ENCODE data around the gene KMT2C. TPM values are rescaled to one million over a fixed set of nuclear protein-coding genes. Genes with fewer than 3 reads are reported as not detected.
"Not testable (repeated sequence)": the region's sequence is repeated elsewhere in the genome, so short reads cannot be mapped to it uniquely, and the experiment has no call there.

KMT2C gene
- total RNA-seq, 1 donor from 2014 or later = 136 TPM

DNA sequence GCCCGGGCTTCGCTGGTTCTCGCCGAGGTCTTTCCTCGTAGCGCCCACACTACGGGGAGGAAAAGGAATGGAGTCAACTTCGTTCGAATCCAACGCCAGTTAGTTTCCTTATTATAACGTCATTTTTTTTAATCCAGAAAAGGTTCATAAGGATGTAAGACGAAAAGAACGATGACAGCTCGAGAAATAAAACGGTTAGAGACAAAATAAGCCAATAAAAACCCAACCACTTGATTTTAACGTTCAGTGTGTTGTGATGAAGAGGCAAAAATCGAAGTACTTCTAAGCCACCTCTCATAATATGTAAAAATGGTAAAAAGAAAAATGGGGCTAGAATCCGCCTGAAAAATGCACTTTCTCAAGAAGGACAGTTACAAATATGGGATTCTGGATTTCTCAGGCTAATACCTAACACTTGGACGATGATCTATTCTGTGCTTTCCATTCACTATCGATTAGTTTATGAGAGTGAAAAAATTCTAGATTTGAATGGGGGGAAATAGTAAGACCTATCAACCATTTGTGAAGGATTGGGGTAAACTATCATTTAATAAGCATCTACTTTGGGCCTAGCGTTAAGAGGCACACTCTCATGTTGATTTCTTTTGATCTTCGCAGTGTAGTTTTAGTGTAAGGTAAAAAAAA is 1.2 kb upstream of the KMT2C start:
- Mint-ChIP-seq H3K27me3 (ENCODE audit: unreplicated experiment) (peaks cover 11% of the 10 kb centered on the region), H3K27ac (ENCODE audit: unreplicated experiment) (peak overlapping the region; percentile 93), H3K4me3 (ENCODE audit: unreplicated experiment) (peak overlapping the region; percentile 85), H3K9me3 (ENCODE audit: unreplicated experiment) (peaks cover 12% of the 10 kb centered on the region)
- not testable (repeated sequence) for H3K36me3 Mint-ChIP-seq (ENCODE audit: unreplicated experiment); H3K4me1 Mint-ChIP-seq (ENCODE audit: low read depth, unreplicated experiment); DNase-seq

DNA sequence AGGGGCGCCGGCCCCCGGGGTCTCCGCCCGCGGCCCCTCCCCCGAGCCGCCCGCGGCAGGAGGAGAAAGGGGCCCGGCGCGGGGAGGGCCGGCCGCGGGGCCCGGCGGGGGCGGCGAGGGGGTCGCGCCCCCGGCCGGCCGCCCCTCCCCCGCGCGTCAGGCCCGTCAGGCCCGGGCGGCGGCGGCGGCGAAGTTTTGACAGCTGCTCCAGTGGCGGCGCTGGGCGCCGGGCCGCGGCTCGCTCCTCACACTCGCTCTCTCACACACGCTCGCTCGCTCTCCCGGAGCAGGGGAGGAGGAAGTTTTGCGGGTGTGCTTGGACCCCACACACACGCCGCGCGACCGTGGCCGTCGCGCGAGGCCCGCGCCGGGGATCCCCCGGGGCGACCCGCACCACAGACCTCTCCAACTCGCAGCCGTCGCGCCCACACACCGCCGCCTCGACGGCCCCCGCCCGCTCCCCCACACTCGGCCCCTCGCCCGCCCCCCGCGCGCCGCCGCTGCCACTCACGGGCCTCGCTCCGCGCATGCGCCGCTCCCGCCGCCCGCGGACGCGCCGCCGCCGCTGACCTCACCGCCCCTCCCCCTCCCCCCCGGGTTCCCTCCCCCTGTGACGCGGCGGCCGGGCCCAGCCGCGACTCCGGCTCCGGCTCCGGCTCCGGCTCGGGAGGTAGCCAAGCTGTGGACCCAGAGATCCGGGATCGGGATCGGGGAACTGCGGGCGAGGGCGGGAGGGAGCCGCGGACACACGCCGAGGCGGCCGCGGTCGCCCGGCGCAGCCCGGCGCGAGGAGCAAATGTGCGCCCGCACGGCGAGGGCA is 518 bp upstream of the KMT2C start:
- peak overlapping the region; percentile 93 for H3K27ac Mint-ChIP-seq (ENCODE audit: unreplicated experiment)
- peaks cover 6% of the 10 kb centered on the region for H3K4me1 Mint-ChIP-seq (ENCODE audit: low read depth, unreplicated experiment)
- H3K4me3 Mint-ChIP-seq (ENCODE audit: unreplicated experiment) = peak overlapping the region; percentile 85
- DNase-seq = peak; percentile 98
- peaks cover 11% of the 10 kb centered on the region for H3K27me3 Mint-ChIP-seq (ENCODE audit: unreplicated experiment)
- no peaks in the 10 kb centered on the region for H3K36me3 Mint-ChIP-seq (ENCODE audit: unreplicated experiment)
- TF ChIP-seq, protein P1, sequence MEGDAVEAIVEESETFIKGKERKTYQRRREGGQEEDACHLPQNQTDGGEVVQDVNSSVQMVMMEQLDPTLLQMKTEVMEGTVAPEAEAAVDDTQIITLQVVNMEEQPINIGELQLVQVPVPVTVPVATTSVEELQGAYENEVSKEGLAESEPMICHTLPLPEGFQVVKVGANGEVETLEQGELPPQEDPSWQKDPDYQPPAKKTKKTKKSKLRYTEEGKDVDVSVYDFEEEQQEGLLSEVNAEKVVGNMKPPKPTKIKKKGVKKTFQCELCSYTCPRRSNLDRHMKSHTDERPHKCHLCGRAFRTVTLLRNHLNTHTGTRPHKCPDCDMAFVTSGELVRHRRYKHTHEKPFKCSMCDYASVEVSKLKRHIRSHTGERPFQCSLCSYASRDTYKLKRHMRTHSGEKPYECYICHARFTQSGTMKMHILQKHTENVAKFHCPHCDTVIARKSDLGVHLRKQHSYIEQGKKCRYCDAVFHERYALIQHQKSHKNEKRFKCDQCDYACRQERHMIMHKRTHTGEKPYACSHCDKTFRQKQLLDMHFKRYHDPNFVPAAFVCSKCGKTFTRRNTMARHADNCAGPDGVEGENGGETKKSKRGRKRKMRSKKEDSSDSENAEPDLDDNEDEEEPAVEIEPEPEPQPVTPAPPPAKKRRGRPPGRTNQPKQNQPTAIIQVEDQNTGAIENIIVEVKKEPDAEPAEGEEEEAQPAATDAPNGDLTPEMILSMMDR (IDR thresholded peaks at IDR 0.05; ENCODE audit: partially characterized antibody, unreplicated experiment) = no peak
- peaks cover 12% of the 10 kb centered on the region for H3K9me3 Mint-ChIP-seq (ENCODE audit: unreplicated experiment)

DNA sequence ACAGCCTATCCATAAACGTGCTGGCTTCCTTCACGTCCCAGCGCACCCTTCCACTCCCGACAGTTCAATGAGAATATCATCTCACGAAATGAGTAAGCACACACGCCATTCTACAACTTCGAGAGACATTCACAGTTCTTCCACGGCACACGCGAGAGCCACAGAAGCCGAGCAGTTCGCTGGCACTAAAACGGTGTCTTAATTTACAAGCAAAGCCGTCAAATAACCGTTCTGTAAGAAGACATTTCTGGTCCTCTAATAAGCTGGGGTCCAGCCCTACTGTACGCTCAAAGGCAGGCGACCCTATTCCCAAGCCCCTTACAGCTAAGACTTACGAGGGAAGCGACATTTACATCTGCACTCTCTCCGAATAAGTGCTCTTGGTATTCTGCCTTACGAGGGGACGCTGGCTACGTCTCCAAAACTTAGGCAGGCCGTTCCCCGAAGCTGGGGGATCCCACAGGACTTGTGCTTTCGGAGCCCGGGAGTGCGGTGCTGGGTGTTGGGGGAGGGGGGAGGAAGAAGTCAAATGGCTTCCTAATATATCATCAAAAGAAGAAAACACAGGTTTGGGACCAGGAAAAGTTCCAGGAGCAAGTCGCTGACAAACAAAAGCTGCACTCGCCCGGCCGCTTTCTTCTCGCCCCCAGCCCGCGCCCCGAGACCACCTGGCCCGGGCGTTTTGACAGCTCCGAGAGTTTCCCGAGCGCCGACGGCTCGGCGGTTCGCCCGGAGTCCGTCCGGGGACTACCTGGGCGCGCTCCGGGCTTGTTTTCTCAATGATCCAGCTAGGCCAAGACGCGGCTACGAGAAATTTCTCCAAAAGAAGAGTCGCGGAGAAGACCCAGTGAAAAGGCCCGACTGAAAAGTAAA is 1.1 kb downstream of the KMT2C start:
- DNase-seq = peak; percentile 31
- H3K4me1 Mint-ChIP-seq (ENCODE audit: low read depth, unreplicated experiment); H3K36me3 Mint-ChIP-seq (ENCODE audit: unreplicated experiment): not testable (repeated sequence)
- H3K9me3 Mint-ChIP-seq (ENCODE audit: unreplicated experiment) = peaks cover 12% of the 10 kb centered on the region
- H3K4me3 Mint-ChIP-seq (ENCODE audit: unreplicated experiment) = peak overlapping the region; percentile 96
- peaks cover 11% of the 10 kb centered on the region for H3K27me3 Mint-ChIP-seq (ENCODE audit: unreplicated experiment)
- H3K27ac Mint-ChIP-seq (ENCODE audit: unreplicated experiment) = peak overlapping the region; percentile 94

DNA sequence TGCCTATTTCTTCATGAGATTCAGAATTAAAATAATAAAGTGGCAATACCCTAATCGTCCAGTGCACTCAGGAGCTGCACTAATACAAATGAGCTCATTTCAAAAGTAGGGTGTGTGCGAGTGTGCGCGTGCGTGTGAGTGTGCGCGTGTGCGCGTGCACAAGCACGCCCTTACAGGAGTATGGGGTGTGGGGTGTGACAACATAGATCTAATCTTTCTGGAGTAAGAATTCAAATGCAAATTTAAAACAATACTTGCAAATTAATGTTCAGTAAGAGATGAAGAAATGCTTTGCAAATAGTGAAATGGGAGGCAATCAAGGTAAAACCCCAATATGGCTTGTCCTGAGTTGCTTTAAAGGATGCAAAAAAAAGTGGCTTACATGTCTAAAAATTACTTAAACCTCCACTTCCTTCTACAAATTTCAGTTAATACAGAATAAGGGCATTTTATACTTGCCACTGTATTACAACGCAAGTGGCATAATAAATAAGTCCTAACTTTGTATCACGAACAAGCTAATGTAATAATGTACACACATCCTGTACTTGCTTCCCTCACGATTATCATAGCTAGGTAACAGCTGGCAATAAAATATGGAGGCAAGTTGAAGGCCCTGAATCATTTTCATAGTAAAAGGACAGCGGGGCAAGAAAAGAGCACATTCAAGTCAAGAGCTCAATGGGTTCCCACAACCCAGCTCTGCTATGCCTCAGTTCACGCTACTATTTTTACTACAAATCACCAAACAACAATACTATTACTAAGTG is 1.9 kb downstream of the KMT2C start:
- H3K4me1 Mint-ChIP-seq (ENCODE audit: low read depth, unreplicated experiment); H3K36me3 Mint-ChIP-seq (ENCODE audit: unreplicated experiment); DNase-seq: not testable (repeated sequence)
- peaks cover 12% of the 10 kb centered on the region for H3K9me3 Mint-ChIP-seq (ENCODE audit: unreplicated experiment)
- peaks cover 12% of the 10 kb centered on the region for H3K27me3 Mint-ChIP-seq (ENCODE audit: unreplicated experiment)
- peak overlapping the region; percentile 96 for H3K4me3 Mint-ChIP-seq (ENCODE audit: unreplicated experiment)
- H3K27ac Mint-ChIP-seq (ENCODE audit: unreplicated experiment) = peak overlapping the region; percentile 94

DNA sequence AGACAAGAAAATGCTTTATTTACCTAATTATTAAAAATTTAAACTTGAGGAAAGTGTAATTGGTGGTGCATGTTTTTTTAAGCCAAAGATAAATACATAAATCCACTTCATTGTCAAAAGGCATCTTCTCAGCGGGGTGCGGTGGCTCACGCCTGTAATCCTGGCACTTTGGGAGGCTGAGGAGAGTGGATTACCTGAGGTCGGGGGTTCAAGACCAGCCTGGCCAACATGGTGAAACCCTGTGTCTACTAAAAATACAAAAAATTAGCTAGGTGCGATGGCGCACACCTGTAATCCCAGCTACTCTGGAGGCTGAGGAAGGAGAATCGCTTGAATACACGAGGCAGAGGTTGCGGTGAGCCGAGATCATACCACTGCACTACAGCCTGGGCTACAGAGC is 3.1 kb downstream of the KMT2C start:
- peaks cover 15% of the 10 kb centered on the region for H3K27me3 Mint-ChIP-seq (ENCODE audit: unreplicated experiment)
- H3K9me3 Mint-ChIP-seq (ENCODE audit: unreplicated experiment) = peaks cover 12% of the 10 kb centered on the region
- not testable (repeated sequence) for H3K4me3 Mint-ChIP-seq (ENCODE audit: unreplicated experiment); H3K27ac Mint-ChIP-seq (ENCODE audit: unreplicated experiment); DNase-seq; H3K36me3 Mint-ChIP-seq (ENCODE audit: unreplicated experiment)
- peaks cover 14% of the 10 kb centered on the region for H3K4me1 Mint-ChIP-seq (ENCODE audit: low read depth, unreplicated experiment)

DNA sequence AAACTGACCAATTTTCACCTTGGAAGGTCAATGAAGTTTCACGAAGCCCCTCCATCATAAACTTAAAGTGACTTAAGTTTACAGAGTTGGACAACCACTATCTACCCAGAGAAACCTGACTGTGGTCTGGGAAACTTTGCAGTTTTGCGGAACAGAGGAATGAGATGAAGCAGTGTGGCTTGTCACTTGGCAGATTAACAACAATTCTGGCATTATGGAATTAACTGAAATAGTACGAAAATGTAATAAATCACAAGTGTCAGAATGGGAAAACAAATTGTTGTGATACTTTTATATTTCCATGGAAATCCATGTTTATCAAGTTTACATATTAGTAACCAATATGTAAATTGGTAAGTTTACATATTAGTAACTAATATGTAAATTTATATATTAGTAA is 4.9 kb downstream of the KMT2C start:
- no peaks in the 10 kb centered on the region for H3K36me3 Mint-ChIP-seq (ENCODE audit: unreplicated experiment)
- TF ChIP-seq, protein P1 (IDR thresholded peaks at IDR 0.05; ENCODE audit: partially characterized antibody, unreplicated experiment) = no peak
- H3K27me3 Mint-ChIP-seq (ENCODE audit: unreplicated experiment) = peaks cover 10% of the 10 kb centered on the region
- H3K27ac Mint-ChIP-seq (ENCODE audit: unreplicated experiment) = no peak overlapping the region
- peaks cover 14% of the 10 kb centered on the region for H3K4me1 Mint-ChIP-seq (ENCODE audit: low read depth, unreplicated experiment)
- H3K9me3 Mint-ChIP-seq (ENCODE audit: unreplicated experiment) = peaks cover 9% of the 10 kb centered on the region
- no peak overlapping the region for H3K4me3 Mint-ChIP-seq (ENCODE audit: unreplicated experiment)
- no peak for DNase-seq

DNA sequence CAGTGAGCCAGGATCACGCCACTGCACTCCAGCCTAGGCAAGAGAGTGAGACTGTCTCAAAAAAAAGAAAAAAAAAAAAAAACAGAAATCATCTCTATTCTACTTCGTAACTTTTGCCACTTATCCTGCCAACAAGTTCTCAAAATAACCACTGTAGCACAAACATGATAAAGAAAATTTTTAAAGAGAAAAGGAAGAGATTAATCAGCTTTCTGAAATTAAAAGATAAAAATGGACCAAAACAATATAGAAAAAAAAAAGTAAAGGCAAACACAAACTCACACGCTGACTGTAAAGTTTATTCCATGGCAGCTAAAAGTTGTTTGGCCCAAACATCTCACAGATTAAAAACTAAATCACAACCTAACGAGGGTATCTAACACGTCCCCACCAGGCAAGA is 5.7 kb downstream of the KMT2C start:
- not testable (repeated sequence) for DNase-seq; H3K9me3 Mint-ChIP-seq (ENCODE audit: unreplicated experiment); H3K4me3 Mint-ChIP-seq (ENCODE audit: unreplicated experiment); H3K36me3 Mint-ChIP-seq (ENCODE audit: unreplicated experiment); H3K27ac Mint-ChIP-seq (ENCODE audit: unreplicated experiment); H3K27me3 Mint-ChIP-seq (ENCODE audit: unreplicated experiment)
- H3K4me1 Mint-ChIP-seq (ENCODE audit: low read depth, unreplicated experiment) = peaks cover 14% of the 10 kb centered on the region
